Right lobe of liver (tissue), 4 donors: ENCODE results near the gene NAA40.

Source experiments
- CTCF ChIP-seq, 4 donors: fragments of 200-600 bp in 3 of 4; fragments of 450-650 bp in 1 of 4; IDR thresholded peaks; one replicate each; pipeline versions ENCODE4 v1.5.1 to v1.8.0; 2016 to 2022; ENCODE audit warnings: antibody characterized with exemption in 4 of 4, mild to moderate bottlenecking in 2 of 4
- POLR2A ChIP-seq: fragments of 450-650 bp; IDR thresholded peaks from one replicate; pipeline ENCODE4 v1.6.1; 2017; ENCODE audit warnings: antibody characterized with exemption, mild to moderate bottlenecking
- donor health status: DM: no; HTN: no; CAD: no.
- donor health status: DM: no; HTN: no; CAD: no.
- donor health status: DM: no; HTN: yes; CAD: no.

- TF ChIP-seq POLR2A, result no peak
- TF ChIP-seq CTCF (IDR thresholded peaks at IDR 0.05), result no peak
These were observed 19.2 kb downstream of the NAA40 start for GRCh38 chr11:63958008-63958407.
